ENCODE data around the gene LSP1.
A peak's percentile ranks its signal among the peaks of the same experiment; 100 is the strongest.

The LSP1 gene

DNA sequence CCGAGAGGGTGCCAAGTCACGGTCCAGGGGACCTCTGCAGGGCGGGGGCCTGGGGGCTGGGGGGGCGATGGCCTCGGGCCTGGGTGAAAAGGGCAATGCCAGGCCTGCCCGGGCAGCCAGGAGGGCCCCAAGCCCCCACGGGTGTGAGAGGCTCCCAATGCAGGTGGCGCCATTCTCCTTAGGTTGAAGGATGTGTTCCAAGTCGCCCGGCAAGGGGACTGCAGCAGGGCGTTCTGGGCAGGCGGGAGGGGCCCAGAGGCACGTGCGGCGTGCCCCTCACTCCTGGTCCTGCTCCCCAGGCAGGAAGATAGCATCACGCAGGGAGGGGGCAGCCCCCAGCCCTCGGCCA, 14.8 kb upstream of the LSP1 start:
- DNase-seq = no peak

GRCh38 chr11:1838426-1839144, 14.3 kb upstream of the LSP1 start, which contains the start of gene TNNI2:
Gene TNNI2, plus strand, starts transcription at chr11:1838981. Its CDS starts 716 bp downstream, at chr11:1839697.
- DNase-seq = no peak

DNA sequence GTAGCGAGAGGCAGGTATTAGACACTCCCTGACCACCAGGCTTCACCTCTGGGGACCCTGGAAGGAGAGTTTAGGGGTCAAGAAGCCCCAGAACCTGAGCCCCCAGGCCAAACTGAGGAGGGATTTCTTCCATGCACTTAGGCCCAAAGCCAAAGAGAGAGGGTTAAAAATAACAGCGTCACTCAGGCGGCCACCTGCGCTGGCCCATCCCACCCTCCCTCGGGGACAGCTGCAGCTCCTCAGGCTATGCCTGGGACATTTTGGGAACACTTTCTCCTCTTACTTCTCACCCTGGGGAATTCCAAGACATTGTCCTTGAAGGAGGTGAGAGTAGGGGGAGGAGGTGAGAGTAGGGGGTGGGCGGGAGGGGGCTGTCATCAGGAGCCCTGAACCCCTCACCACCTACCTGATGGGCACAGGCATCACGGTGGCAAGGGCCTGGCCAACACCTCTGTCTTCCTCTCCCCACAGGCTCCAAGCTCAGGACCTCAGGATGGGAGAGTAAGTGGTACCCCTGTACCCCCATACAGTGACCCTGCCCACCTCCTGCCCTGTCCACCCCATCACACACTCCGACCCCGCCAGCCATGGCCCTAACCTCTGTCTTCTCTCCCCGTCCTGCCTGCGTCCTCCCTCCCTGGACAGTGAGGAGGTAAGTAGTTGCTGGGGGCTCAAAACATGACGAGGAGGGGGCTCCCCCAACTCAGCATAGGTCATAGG, 13.5 kb upstream of the LSP1 start:
- DNase-seq = no peak

DNA sequence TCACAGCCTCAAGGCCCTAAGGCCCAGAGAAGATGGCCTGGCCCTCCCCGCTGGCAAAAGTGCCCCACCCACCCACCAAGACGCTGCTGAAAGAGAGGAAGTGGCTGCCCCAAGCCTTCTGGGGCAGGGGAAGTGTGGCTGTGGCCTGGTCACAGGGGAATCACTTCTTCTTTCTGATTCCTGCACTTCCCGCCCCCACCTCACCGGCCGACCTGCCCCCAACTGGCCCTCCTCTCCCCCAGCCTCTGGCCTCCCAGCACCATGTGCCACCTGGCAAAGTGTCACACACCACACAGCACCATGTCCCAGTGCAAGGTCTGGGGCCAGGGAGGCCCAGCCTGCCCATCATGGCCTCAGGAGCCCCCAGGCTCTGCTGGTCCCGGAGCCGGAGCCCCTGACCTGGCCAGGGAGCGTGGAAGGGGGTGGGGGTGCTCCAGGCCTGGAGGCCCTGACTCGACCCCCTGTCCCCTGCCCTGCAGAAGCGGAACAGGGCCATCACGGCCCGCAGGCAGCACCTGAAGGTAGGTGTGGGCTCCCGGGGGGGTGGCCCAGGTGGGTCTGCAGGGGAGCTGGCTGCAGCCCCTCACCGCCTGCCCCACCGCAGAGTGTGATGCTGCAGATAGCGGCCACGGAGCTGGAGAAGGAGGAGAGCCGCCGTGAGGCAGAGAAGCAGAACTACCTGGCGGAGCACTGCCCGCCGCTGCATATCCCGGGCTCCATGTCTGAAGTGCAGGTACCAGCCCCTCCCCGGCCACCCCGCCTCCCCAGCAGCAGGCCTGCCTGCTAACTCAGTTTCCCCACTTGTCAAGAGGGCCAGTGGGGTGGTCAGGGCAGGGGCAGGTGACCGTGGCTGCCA, 12.7 kb upstream of the LSP1 start:
- DNase-seq = peak; percentile 38 to 46

DNA sequence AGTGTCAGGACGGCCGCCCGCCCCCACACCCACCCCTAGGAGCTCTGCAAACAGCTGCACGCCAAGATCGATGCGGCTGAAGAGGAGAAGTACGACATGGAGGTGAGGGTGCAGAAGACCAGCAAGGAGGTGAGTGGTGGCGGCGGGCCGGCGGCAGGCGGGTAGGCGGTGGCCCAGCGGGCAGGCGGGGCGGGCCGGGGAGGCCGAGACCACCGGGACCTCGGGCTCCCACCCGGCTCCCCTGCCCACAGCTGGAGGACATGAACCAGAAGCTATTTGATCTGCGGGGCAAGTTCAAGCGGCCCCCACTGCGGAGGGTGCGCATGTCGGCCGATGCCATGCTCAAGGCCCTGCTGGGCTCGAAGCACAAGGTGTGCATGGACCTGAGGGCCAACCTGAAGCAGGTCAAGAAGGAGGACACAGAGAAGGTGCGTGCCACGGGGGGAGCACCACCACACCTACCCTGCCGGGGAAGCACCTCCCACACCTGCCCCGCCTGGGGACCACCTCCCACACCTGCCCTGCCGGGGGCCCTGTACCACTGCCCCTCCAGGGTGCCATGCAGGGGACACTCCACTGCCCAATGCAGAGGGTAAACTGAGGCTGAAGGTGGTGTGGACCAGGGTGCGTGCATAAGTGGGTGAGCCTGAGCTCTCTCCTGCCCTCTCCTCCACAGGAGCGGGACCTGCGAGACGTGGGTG, 12.0 kb upstream of the LSP1 start:
- DNase-seq = no peak

- DNase-seq = no peak
Measured at GRCh38 chr11:1841511-1842148, 11.3 kb upstream of the LSP1 start.

- no peak for DNase-seq
Measured at GRCh38 chr11:1842149-1843097, 10.5 kb upstream of the LSP1 start.

- DNase-seq = no peak
Measured at GRCh38 chr11:1843098-1843473, 9.8 kb upstream of the LSP1 start.

- no peak for DNase-seq
Measured at GRCh38 chr11:1843796-1844195, 9.1 kb upstream of the LSP1 start.

GRCh38 chr11:1844221-1845094, 8.4 kb upstream of the LSP1 start:
- peak; percentile 42 to 53 for DNase-seq

DNA sequence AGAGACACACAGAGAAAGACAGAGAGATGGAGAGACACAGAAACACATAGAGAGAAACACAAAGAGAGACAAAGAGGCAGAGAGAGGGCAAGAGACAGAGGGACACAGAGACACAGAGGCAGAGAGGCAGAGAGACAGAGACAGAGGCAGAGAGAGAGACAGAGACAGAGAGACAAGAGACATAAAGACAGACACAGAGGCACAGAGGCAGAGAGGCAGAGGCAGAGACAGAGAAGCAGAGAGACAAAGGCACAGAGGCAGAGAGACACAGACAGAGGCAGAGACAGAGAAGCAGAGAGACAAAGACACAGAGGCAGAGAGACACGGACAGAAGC, 7.8 kb upstream of the LSP1 start:
- DNase-seq = no peak

GRCh38 chr11:1845561-1846452, 7.1 kb upstream of the LSP1 start:
- no peak for DNase-seq

- DNase-seq = no peak
Measured at GRCh38 chr11:1846453-1846932, 6.4 kb upstream of the LSP1 start.

- DNase-seq = no peak
Measured at GRCh38 chr11:1847006-1847735, 5.7 kb upstream of the LSP1 start.

- no peak for DNase-seq
Measured at GRCh38 chr11:1847926-1848639, 4.8 kb upstream of the LSP1 start.

- DNase-seq = no peak
Measured at GRCh38 chr11:1848640-1849430, 4.0 kb upstream of the LSP1 start.
